GM18508 (cell line): ENCODE data around the gene PPP1R1A.

Experiments
- ATAC-seq: cut with Tn5 transposase; IDR thresholded peaks from one replicate; pipeline ENCODE4 v1.9.1; 2021; ENCODE audit warnings: moderate number of reproducible peaks; ENCODE audit not compliant: insufficient read depth, unreplicated experiment

PPP1R1A gene, protein sequence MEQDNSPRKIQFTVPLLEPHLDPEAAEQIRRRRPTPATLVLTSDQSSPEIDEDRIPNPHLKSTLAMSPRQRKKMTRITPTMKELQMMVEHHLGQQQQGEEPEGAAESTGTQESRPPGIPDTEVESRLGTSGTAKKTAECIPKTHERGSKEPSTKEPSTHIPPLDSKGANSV

DNA sequence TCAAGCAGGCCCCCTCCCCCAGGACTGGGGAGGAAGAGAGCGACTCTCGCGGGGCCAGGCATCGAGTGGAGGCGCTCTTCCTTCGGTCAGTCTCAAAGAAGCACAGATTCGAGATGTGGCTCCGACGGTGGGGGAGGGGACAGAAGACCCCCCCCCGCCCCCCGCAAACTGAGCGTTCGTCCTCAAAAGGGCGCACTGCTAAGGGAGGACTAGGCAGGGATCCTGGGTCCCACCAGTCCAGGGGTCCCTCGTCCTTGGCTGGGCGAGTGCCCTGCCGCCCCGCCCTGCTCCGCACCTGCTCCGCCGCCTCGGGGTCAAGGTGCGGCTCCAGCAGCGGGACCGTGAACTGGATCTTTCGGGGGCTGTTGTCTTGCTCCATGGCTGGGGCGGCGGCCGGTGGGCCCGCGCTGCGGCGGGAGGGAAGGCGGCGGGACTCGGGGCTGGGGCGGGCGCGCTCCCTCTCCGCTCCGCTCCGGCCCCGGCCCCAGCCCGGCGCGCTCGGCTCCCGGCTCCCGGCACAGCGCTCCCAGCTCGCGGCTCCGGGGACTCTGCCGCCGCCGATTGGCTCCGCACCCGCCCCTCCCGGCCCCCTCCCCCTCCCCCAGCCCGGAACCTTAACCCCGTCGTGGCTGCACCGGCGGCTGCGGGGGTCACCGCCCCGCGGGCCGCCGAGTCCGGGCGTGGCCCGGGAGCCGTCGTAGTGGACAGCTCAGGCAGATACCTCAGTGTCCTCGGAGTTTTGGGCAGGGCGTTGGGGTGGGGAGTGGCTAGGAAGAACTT, at the start of gene PPP1R1A:
TSS of gene PPP1R1A (minus strand) at position 550 of the 780 bp plus-strand sequence. CDS start at position 379, 171 bp downstream.
- ATAC-seq = no peak

DNA sequence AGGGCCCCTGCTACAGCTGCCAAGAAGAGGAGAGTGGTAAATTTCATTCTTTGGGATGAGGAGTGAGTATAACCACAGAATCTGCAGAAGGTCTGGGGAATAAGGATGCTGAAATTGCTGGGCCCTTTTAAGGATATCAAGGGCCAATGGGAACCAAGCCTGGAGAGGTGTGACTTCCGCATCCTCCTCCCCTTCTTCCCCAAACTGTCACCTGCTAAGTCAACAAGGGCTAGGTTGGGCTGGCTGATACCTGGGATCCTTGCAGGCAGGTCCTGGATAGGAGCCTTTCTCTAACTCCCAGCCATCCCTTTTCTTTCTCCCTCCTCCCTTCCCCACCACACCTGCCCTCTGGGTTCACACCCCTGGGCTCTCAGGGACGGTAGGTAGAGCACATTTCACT, 46.3 kb upstream of the PPP1R1A start, which contains the start of gene LACRT:
TSS of gene LACRT (minus strand) at position 101 of the 400 bp plus-strand sequence. CDS start at position 47, 54 bp downstream.
- no peak for ATAC-seq

DNA sequence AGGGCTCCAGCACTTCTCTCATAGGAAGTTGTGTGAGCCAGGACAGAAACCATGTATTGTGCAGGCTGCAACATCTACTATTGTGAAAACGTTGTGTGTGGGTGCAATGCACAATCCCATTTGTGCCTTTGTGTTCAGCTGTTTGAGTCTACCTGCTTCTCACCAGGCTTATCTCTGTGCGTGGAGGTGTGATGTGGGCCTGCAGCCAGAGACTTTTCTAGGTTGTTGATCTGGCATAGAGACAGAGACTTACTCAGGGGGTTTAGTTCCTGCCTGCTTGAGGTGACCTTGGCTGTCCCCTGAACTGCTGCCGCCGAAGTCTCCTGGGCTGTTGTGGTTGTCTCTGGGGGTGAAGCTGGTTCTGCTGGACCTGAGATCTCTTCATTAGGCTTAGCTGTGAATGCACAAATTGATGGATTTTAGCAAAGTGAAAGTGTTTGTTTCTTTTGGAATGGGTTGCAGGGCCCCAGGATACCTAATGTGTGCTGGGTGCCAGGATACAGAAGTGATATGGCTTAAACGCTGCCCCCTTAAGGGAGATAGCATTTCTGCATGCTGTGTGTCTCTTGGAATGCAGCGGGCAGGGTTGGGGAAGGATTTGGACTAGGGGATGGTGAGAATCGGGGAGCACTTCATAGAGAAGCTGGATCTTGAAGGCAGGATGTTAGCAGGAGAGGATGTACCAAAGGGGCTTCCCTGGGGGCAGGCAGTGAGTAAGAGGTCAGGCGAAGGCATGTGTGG, 43.7 kb upstream of the PPP1R1A start:
- no peak for ATAC-seq

DNA sequence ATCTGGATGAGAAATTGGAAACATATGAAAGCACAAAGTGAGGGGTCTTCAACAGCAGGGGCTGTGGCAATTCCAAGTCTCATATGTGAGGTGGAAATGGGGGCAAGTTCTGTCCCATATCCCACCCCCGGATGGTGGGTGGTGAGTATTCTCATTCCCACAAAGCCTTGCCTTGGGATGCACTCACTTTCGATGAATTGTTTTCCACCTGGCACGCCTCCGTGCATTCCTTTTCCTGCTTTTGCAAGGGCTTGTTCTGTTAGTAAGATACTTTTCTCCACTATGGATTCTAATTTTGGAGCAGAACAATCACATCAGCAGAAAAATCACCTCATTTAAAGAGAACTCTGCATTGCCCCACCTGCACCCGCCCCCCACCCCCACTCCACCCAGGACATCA, 43.1 kb upstream of the PPP1R1A start:
- no peak for ATAC-seq

DNA sequence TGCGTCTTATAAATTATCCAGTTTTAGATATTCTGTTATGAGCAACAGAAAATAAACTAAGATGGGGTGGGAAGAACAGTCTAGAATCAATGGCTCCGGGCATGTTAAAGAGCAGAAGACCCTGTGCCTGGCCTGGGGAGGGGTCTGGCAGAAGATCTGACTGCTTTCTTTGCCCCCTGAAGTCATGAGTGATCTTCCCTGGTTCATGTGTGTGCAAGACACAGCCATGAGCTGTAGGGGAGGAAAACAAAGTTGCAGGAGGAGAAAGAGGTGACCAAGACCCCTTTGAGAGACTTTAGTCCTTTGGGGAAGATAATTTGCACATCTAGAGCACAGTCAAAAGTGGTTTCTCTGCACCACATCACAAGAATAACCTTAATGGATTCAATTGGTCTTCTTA, 41.5 kb upstream of the PPP1R1A start:
- ATAC-seq = no peak

DNA sequence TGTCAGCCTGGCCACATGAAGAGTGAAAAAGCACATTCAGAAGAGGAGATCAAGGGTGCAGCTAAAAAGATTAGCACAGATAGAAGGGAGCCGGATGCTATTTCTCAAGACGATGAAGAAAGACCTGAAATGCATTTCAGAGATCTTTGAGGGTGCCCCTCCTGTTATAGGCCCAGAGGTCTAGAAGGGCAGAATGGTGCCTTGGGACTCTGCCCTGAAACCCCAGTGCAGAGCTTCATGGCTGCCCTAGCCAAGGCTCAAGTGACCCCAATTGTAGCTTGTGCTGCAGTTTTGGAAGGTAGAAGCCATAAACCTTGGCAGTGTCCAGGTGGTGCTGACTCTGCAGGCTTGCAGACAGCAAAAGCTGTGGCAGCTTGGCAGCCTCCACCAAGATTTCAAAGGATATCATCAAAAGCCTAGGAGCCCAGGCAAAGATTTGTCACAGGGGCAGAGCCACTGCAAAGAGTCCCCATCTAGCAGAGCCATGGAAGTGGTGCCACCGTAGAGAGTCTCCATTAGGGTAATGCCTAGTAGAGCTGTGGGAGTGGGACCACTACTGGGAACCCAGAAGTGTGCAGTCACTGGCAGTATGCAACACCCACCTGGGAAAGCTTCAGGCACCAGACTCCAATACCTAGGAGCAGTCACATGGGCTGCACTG, 39.9 kb upstream of the PPP1R1A start:
- ATAC-seq = no peak

DNA sequence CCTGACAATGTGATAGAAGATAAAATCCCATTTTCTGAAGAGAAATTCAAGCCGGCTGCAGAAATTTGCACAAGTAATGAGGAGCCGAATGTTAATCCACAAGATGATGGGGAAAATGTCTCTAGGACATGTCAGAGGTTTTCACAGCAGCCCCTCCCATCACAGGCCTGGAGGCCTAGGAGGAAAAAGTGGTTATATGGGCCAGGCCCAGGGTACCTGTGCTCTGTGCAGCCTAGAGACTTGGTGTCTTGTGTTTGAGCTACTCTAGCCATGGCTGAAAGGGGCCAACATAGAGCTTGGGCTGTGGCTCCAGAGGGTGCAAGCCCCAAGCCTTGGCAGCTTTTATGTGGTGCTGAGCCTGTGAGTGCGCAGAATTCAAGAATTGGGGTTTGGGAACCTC, 38.8 kb upstream of the PPP1R1A start:
- no peak for ATAC-seq

DNA sequence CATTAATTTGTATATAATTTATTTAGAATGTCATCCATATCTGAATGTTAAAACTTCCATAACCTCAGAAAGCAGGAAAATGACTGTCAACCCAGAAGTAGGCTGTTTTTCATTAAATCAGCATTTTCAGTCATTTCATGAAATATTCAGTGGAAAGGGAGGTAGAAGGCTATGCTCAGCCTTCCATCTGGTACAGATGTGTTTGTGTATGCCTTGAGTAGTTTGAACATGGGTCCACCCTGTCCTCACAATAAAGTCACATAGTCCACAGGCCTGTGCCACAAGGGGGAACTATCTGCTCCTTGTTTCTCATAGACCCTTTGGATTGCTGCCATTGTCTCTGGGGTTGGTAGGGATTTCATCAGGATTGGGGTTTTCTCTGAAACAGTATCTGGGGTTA, 37.1 kb upstream of the PPP1R1A start:
- no peak for ATAC-seq

DNA sequence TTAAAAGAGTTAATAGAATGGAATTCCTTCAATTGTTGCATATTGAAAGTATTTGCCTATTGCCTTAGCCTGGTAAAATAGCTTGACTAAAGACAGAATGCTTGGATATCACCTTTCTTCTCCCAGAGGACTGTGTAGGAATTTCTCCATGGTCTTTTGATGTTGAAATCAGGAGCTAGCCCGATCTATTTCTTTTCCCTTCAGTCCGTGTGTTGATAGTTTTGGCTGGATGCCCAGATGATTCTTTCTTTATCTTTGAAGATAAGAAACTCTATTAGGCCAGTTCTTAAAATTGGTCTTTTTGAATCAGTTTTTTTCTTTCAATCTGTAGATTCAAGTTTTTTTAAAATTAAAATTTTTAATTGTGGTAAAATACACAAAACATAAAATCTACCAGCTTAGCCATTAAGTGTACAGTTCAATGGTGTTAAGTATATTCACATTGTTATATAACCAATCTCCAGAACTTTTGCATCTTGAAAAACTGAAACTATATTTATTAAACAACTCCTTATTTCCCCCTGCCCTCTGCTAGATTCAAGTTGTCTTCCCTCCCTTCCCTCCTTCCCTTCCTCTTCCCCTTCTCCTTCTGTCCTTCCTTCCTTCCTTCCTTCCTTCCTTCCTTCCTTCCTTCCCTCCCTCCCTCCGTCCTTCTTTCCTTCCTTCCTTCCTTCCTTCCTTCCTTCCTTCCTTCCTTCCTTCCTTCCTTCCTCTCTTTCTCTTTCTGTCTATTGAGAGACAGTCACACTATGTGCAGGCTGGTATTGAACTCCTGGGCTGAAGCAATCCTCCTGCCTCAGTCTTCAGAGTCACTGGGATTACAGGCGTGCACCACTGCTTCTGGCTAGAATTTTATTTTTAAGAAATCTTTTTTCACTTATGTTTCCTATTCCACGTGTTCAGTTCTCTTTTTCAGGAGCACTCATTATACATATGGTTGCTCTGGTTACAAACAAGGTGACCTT, 36.1 kb upstream of the PPP1R1A start:
- ATAC-seq = no peak

DNA sequence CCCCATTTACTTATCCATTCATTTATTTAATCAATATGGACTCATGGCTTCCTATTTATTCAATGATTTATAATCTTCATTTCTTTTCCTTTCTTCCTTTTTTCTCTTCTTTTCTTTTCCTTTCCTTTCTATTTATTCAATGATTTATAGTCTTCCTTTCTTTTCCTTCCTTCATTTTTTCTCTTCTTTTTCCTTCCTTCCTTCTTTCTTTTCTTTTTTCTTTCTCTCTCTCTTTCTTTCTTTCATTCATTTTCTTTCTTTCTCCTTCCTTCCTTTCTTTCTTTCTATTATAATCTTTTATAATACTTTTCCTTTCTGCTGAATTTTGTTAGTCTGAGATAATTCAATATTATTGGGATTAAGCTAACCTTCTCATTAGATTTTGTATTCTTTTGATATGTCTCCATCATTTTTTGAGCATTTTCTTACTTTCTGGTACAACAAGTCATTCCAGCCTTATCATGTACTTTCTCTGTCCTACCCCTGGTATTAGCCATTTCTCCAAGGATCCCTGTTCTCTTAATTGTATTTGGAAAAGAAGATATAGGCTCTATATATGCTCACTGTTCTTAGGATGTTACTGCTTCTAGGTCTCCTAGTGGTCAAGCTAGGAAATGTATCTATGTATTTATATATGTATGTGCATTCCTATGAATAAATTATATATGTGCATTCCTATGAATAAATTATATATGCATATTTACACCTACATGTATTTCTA, 34.2 kb upstream of the PPP1R1A start:
- no peak for ATAC-seq

DNA sequence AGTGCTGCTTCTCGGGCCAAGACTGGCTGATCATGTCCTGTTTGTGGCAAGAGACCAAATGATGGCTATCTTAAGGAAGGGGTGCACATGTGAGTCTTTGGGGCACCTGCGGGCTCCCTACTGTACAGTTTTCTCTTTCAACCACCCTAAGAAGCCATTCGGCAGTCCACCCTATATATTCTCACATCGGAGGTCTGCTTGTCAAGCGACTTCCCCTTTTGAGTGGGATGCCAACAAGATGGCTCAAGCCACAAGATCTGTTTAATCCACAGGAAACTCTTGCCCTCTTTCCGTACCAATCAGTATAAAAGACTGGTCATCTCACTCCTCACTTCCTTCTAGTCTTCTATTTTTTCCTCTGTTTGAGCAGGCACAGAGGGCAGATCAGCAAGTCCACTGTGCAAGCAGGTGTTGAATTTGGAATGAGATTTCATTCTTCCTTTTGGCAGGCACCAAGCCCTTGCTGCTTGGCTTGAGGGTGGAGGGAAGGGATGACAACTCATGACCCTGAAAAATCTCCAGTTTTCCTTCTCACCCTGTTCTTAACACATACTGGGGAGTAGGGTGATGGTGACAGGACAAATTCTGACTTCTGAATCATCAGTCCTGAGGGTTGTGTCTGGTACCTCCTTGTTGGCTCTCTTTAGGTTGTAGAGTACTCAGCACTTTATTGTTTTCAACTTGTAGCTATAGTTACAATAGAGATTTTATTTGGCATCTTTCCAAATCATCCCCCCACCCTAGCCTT, 28.6 kb upstream of the PPP1R1A start:
- ATAC-seq = no peak

DNA sequence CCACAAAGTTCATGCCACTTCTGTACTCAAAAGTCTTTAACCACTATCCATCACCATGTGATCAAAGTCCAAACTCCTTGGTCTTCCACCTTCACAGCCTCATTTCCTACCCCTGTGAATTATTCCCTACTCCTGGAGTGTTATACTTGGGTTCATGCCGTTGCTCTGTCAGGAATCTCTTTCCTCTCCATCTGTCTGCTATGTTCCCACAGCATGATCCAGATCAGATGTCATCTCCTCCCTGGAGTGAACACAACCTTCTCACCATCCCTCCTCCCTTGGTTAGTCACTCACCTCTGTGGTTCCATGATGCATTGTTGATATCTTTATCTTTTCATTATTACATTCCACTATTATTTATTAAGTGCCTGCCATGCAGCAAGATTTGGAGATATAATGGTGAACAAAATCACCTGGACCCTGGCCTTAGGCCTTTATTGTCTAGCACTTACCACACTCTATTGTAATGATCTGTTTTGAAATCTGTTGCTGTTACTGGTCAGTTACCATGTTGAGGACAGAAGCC, 23.8 kb upstream of the PPP1R1A start:
- ATAC-seq = no peak

DNA sequence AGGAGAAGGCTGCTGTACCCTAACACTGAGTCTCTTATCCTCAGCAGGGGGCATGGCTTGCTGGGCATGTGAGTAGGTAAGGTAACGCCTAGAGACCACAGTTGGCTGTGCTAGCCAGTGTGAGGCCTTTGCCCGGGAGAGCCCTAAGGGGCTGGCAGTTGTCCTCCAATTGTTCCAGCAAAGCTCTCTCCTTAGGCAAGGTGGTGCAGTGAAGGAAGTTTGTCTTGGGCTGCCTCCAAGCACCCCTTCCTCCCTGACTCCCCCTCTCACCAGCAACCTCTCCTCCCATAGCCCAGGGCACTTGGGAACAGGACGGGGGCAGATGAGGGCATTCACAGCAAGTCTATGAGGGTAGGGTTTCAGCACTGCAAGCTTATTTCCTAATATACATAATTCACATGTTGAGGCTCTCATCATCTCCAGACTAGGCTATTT, 23.3 kb upstream of the PPP1R1A start:
- no peak for ATAC-seq

DNA sequence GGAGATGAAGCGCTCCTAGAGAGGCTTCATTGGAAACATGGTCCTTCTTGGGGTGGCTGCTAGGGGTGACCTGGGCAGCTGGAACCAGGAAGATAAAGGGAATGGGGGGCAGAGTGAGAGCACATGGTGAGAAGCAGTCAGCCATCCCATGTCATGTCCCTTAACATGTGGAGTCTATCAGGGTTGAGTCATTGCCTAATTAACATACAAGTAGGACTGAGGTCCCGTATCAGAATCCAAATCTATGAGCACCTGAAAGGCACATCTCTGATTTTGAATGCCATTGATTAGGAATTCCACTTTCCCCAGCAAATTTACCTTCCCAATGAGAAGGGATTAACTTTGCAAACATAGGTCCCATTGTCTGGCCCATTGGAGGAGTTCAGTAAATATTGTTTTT, 20.3 kb upstream of the PPP1R1A start:
- no peak for ATAC-seq

DNA sequence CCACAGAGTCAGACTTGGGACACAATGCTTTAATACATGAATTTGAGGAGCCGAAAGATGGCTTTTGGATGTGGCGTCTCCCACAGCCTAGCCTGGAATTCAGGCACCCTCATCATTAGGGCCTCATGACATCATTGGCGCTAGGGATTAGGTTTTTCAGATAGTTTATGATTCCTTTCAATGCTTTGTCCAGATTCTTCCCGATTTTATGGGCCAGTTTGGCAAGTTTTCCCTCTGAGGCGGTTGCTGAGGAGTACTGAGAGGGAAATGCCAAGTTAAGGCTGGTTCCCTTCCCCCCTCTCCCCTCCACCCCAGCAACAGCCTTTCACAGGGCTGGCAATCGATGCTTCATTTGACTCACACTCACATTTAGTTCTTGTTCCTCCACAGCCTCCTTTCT, 19.7 kb upstream of the PPP1R1A start:
- no peak for ATAC-seq

DNA sequence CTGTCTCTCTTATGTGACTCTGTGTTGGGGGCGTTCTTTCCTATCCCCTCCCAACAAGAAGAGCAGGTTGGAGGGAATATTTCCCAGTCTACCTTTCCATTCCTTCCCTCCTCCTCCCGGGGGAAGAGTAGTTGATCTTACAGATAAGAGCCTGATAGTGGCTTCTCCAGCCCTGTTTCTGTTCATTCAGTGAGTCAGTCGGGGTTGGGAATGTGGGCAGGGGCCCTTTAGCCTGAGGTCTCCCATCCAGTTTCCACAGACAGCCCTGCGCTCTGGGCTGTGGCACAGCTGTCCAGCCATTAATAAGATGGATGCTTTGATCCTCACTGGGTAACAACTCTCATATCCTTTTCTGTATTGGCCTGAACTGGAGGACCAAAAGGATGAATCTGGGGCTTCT, 18.1 kb upstream of the PPP1R1A start:
- no peak for ATAC-seq

DNA sequence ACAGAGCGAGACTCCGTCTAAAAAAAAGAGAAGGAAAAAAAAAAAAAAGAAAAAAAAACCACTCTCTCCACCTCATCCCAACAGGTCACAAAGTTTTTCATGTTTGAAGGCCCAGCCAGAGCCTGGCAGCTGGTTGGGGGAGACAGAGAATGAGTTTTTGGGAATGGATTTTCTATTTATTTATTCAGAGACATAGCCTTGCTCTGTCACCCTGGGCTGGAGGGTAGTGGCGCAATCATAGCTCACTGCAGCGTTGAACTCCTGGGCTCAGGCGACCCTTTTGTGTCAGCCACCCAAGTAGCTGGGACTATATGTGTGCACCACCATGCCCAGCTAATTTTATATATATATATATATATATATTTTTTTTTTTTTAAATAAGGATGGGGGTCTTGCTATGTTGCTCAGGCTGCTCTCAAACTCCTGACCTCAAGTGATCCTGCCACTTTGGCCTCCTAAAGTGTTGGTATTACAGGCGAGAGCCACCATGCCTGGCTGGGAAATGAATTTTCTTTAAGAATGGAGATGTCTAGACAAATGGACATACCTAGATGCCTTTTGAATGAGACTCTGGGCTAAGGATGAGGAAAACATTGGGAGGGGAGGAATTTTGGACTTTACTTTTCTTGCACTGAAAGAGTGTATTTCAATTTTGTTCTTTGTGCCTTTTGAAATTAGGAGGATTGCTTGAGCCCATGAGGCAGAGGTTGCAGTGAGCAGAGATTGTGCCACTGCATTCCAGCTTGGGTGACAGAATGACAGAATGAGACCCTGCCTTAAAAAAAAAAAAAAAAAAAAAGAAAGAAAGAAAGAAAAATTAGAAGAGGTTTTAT, 16.9 kb upstream of the PPP1R1A start:
- ATAC-seq = no peak
